ENCODE results near the gene KTN1. TPM values are rescaled to one million over a fixed set of nuclear protein-coding genes. Genes with fewer than 3 reads are reported as not detected.

Gene KTN1
- total and polyA plus RNA-seq, 3 donors from 2014 or later, result 74.8 to 247 (median 221) TPM

DNA sequence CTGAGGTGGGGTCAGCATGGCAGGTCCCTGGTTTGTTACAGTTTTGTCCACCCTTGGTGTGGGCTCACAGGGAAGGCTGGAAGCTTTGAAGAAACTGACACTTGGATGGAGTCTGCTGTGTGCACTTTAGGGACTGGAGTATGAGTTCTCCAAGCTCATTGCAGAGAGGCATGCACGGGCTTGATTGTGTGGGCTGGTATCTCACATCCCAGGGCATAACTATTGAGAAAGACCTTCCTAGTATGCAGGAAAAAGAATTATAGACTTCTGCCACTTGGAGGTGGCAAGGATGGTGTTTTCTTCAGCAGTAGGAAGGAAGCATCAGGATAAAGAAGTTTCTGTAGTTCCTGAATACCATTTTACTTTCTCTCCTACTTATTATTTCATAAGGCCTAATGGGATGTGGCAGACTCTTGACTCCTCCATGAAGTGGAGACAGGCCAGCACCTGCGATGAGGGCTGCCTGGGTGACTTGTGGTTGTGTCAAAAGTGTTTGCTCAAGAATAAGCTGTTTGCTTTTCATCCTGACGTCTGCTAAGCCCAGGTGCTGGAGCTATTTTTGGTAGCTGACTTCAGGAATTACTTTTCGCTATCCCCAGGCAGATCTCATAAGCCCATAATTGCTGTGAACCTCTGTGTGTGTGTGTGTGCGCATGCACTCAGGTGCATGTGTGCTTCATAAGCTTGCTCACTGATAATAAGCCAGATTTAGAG is 125.8 kb downstream of the KTN1 start:
- DNase-seq, result no peak
- Histone ChIP-seq H3K4me1 (no peaks in the 10 kb centered on the region), H3K9me3 (no peaks in the 10 kb centered on the region), H3K4me3 (no peak overlapping the region), H3K27ac (no peak overlapping the region), H3K36me3 (ENCODE audit: low read depth, missing control alignments) (no peaks in the 10 kb centered on the region), H3K27me3 (no peaks in the 10 kb centered on the region)
- TF ChIP-seq, protein P1, sequence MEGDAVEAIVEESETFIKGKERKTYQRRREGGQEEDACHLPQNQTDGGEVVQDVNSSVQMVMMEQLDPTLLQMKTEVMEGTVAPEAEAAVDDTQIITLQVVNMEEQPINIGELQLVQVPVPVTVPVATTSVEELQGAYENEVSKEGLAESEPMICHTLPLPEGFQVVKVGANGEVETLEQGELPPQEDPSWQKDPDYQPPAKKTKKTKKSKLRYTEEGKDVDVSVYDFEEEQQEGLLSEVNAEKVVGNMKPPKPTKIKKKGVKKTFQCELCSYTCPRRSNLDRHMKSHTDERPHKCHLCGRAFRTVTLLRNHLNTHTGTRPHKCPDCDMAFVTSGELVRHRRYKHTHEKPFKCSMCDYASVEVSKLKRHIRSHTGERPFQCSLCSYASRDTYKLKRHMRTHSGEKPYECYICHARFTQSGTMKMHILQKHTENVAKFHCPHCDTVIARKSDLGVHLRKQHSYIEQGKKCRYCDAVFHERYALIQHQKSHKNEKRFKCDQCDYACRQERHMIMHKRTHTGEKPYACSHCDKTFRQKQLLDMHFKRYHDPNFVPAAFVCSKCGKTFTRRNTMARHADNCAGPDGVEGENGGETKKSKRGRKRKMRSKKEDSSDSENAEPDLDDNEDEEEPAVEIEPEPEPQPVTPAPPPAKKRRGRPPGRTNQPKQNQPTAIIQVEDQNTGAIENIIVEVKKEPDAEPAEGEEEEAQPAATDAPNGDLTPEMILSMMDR (IDR thresholded peaks at IDR 0.05), result no peak
- no peak for TF ChIP-seq POLR2A (IDR thresholded peaks at IDR 0.05)
- intact Hi-C loops (cut with DNase I; ENCODE audit: low total_unique reads), result loop anchor here (10.0 kb wide), 1 partner anchor 769 kb away; no protein-coding TSS in a partner anchor
- 86% methylated on average over 5 of the region's 5 CpGs for WGBS, 2 donors

DNA sequence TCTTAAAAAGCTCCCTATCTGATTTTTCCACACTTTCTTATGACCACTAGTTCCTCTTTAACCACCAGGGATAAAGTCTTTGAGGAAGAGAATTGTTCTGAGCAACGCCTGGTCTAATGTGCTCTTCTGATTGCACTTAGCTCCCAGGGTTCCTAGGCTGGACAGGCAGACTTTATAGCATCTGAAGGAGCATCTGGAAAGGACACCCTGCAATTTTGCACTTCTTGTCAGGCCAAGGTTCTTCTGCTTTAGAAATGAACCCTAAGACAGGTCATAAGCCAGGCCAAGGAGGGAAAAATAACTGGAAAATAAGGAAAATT is 126.3 kb downstream of the KTN1 start:
- Histone ChIP-seq H3K27me3 (no peaks in the 10 kb centered on the region), H3K9me3 (no peaks in the 10 kb centered on the region), H3K4me1 (no peaks in the 10 kb centered on the region), H3K36me3 (ENCODE audit: low read depth, missing control alignments) (no peaks in the 10 kb centered on the region), H3K4me3 (no peak overlapping the region), H3K27ac (no peak overlapping the region)
- WGBS, 2 donors, result 77 to 85% methylated on average over 1 of the region's 1 CpG
- DNase-seq, result no peak
- intact Hi-C loops (cut with DNase I; ENCODE audit: low total_unique reads), result loop anchor here (10.0 kb wide), 1 partner anchor 768 kb away; no protein-coding TSS in a partner anchor
- no peak for TF ChIP-seq POLR2A (IDR thresholded peaks at IDR 0.05)

DNA sequence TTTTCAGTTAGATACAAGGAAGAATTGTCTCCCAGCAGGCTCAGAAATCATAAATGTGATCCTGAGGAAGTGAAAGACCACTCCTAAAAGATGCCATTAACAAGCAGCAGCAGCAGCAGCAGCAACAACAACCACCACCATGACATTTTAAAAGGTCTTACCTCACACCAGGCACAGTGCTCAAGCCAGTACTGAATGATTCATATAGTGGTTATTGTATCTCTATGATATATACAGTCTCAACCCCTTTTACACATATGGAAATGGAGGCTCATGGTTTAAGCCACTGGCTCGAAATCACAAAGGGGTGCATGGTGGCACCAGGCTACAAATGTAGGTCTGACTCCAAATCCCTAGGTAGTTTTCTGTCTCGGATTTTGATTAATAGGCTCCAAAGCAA is 126.9 kb downstream of the KTN1 start:
- H3K9me3 ChIP-seq, result no peaks in the 10 kb centered on the region
- H3K4me3 ChIP-seq, result no peak overlapping the region
- no peak for DNase-seq
- 71 to 80% methylated on average over 2 of the region's 2 CpGs for WGBS, 2 donors
- no peaks in the 10 kb centered on the region for H3K27me3 ChIP-seq
- H3K4me1 ChIP-seq, result no peaks in the 10 kb centered on the region
- intact Hi-C loops (cut with DNase I; ENCODE audit: low total_unique reads), result loop anchor here (10.0 kb wide), 1 partner anchor 768 kb away; no protein-coding TSS in a partner anchor
- no peaks in the 10 kb centered on the region for H3K36me3 ChIP-seq (ENCODE audit: low read depth, missing control alignments)
- TF ChIP-seq, protein P1 (IDR thresholded peaks at IDR 0.05), result no peak
- TF ChIP-seq POLR2A (IDR thresholded peaks at IDR 0.05), result no peak
- H3K27ac ChIP-seq, result no peak overlapping the region

DNA sequence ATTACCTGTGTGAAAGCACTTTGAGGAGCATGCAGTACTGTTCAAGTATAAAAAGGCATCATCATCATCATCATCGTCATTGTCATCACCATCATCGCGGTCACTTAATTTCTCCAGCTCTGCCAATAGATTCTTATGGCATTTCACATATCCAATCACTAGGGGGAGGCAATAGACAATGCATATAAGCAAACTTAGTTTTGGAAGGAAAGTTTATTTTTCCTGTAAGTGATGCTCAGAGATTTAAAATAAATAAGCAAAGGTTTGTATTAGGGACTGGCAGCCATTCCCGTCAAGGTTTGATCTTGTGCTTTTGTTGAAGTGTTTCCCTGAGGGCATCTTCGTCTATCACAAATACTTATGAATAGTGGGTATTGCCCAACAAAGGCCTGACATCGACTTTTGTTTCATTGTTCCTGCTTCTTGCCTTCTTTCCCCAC is 127.4 kb downstream of the KTN1 start:
- no peak for DNase-seq
- WGBS, 2 donors, result 44 to 48% methylated on average over 6 of the region's 6 CpGs

DNA sequence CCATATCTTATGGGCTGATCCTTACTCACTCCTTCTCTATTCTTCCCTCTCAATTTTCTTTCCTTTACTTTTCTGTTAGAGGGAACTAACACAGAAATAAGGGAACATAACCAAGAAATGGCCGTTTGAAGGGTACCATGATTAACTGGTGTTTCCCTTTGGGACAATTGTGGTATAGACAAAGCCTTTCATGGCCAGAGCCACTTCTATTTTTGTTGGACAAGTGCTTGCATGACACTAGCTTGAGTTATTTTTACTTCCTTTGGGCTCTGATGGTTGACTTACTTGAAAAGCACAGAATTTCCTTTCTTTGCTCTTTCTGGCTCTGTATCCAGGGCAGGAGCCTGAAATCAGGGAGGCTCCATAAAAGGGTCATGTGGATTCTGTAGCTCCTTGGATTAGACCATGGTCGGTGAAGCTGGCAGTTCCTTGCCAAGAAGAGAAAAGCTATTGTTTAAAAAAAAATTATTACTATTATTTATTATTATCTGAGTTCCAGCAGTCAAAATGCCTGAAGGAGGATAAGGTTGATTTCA is 130.6 kb downstream of the KTN1 start:
- intact Hi-C loops (cut with DNase I; ENCODE audit: low total_unique reads), result no loop called here
- H3K9me3 ChIP-seq, result no peaks in the 10 kb centered on the region
- no peaks in the 10 kb centered on the region for H3K27me3 ChIP-seq
- no peaks in the 10 kb centered on the region for H3K36me3 ChIP-seq (ENCODE audit: low read depth, missing control alignments)
- WGBS, 2 donors, result 66 to 85% methylated on average over 2 of the region's 2 CpGs
- H3K4me1 ChIP-seq, result no peaks in the 10 kb centered on the region
- H3K27ac ChIP-seq, result no peak overlapping the region
- TF ChIP-seq POLR2A (IDR thresholded peaks at IDR 0.05), result no peak
- TF ChIP-seq, protein P1 (IDR thresholded peaks at IDR 0.05), result no peak
- H3K4me3 ChIP-seq, result no peak overlapping the region
- no peak for DNase-seq

More for the DNA sequence above, 127.4 kb downstream of the KTN1 start:
- Histone ChIP-seq H3K27ac (no peak overlapping the region), H3K36me3 (ENCODE audit: low read depth, missing control alignments) (no peaks in the 10 kb centered on the region), H3K27me3 (no peaks in the 10 kb centered on the region), H3K4me1 (no peaks in the 10 kb centered on the region), H3K4me3 (no peak overlapping the region), H3K9me3 (no peaks in the 10 kb centered on the region)
- intact Hi-C loops (cut with DNase I; ENCODE audit: low total_unique reads), result loop anchor here (10.0 kb wide), 1 partner anchor 767 kb away; no protein-coding TSS in a partner anchor
- TF ChIP-seq POLR2A (IDR thresholded peaks at IDR 0.05), result no peak
- TF ChIP-seq, protein P1 (IDR thresholded peaks at IDR 0.05), result peak; percentile 67 to 72 (median 69)
